NCI-H345 treated with DMSO at 0.1 percent for 48 hours (cell line): ENCODE results near the gene ANTXR2.
"Not testable (repeated sequence)": the region's sequence is repeated elsewhere in the genome, so short reads cannot be mapped to it uniquely, and the experiment has no call there.

ENCODE experiments used
- DNase-seq: peaks from one replicate; lab custom pipeline; 2025; ENCODE audit not compliant: unreplicated experiment; lab: John Stamatoyannopoulos, UW

ANTXR2 gene

DNA sequence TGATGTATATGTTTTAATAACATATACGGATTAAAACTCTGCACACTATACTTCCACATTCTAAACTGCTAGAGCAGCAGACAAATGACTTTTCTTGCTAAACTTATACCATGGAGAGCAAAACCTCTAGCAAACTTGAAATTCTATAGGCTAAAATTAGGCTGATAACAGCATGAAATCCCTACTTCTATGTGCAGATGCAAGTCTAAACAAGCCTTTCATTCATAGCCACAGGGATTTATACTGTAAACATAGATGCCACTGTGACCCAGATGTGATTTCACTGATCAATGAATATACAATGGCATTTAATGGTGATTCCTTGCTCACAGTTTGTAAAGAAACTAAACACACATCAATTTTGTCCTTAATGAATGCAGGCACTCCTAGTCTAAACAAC is 151.0 kb downstream of the ANTXR2 start:
- no peak for DNase-seq

GRCh38 chr4:79920163-79920853 is 152.7 kb downstream of the ANTXR2 start:
- DNase-seq, result no peak

DNA sequence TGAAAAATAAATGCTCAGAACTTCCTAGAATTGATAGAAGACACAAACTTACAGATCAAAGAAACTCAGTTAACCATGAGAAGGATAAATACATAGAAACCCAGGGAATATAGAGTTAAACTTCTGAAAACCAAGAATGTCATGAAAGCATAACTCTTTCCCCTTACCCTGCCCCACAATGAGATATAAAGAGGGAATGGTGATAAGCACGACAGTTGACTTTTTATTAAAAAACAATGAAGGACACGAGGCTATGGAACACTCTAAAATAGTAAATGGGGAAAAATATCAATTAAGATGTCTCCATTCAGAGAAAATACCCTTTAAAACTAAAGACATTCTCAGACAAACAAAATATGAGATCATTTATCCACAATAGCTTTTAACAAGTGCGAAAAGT is 154.7 kb downstream of the ANTXR2 start:
- DNase-seq, result no peak

DNA sequence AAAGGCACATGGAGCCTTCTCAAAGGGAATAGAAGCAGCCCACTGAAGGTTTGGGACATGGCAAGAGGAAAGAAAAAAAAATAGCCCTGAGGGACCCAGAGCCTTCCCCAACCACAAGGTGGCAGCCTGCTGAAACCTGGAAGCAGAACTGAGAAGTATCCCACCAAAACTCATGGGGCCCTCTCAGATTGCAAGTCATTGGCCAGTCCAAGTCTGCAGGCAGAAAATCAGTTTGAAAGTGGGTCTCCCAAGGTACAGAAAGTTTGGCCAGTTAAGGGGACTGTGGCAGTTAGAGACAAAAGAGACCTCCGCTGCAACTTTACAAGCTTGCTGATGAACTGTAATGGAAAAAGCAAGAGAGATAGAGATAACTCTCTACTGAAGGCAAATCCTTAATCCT is 155.8 kb downstream of the ANTXR2 start:
- no peak for DNase-seq

- DNase-seq, result no peak
Observed at GRCh38 chr4:79915246-79915645, 157.8 kb downstream of the ANTXR2 start.

DNA sequence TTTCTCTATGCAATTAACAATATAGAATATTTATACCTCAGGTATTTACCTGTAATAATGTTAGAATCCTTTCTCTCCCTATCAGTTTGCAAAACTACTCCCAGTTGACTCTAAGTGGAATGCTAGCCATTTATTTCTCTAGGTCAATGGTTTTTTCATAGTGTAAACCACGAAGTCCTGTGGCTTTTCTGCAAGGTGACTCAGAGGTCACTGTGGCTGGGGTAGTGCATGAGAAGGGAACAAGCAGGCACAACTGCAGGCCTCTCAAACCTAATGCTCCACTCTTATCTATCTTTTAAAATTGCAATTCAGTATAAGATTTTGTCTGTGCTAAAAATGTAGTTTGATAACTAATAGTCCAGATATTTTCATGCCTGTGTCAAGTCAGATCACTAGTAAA is 159.4 kb downstream of the ANTXR2 start:
- no peak for DNase-seq

DNA sequence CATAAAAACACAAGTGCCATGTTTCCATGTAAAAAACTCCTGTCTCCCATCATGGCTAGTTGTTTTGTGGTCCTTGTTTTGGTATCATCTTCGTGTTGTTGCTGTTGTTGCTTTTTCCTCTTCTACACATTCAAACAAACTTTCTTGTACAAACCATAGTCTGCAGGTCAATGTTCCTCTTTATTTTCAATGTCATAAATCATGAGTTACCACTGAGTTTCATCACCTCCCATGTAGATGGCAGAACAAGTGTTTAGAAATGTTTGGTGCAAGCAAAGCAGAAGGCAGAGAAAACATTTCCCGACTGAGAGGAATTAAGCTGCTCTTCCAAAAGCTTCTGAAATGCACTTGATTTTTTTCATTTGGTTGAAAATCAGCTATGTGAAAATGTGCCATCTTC is 166.0 kb downstream of the ANTXR2 start:
- no peak for DNase-seq

- no peak for DNase-seq
Observed at GRCh38 chr4:79906303-79906702, 166.7 kb downstream of the ANTXR2 start.

- no peak for DNase-seq
Observed at GRCh38 chr4:79905212-79905611, 167.8 kb downstream of the ANTXR2 start.

- DNase-seq, result no peak
Observed at GRCh38 chr4:79904331-79904730, 168.7 kb downstream of the ANTXR2 start.

DNA sequence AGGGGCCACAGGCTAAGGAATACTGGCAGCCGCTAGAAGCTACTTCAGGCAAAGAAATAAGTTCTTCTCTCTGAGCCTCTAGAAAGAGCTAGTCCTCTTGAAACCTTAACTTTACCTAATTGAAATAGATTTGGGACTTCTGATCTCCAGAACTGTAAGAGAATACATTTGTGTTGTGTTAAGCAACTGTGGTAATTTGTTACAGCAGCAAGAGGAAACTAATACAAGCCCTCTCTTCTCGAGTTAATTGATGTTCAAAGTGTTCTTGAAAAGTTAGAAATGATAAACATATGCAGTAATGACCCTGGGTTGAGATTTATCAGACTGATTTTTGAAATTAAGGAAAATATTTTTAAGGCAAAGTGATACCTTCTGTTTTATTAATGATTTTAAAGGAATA is 172.8 kb downstream of the ANTXR2 start:
- no peak for DNase-seq

DNA sequence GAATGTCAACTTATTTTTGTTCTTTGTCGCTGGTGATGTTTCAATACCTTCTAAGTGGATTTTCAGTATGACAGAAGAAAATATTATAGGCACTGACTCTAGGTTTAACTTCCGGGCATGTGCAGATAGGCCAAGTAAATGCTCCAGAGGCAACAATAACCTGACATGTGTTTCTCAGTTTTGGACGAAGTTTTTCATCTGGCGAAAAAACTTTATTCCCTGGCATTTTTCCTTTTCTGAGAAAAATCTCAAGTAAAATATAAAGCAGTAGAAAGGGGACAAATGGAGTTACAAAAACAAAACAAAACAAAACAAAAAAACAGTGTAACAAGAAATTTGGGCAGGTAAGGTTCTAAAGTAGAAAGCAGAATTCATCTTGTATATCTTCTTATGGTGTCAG is 173.5 kb downstream of the ANTXR2 start:
- no peak for DNase-seq

- DNase-seq, result no peak
Observed at GRCh38 chr4:79898055-79898454, 175.0 kb downstream of the ANTXR2 start.

DNA sequence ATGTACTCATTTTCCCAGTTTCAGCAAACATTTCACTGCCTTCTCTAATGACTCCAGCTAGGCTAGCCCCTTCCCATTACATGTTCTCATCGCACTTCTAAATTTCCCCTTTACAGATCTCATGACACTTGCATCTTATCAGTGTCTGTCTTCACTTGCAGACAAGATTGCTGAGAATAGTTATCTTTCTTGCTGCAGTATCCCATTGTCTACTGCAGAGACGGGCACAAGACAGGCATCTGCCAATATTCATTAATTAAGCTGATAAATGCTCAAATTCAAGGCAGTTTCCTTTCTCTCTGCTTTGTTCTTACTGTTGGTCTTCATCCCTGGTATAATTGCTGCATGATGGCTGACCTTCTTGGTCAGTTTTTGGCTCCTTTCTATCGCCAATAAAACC is 175.9 kb downstream of the ANTXR2 start:
- DNase-seq, result no peak

- no peak for DNase-seq
Observed at GRCh38 chr4:79893456-79893855, 179.6 kb downstream of the ANTXR2 start.

- DNase-seq, result not testable (repeated sequence)
Observed at GRCh38 chr4:79889026-79889425, 184.0 kb downstream of the ANTXR2 start.

DNA sequence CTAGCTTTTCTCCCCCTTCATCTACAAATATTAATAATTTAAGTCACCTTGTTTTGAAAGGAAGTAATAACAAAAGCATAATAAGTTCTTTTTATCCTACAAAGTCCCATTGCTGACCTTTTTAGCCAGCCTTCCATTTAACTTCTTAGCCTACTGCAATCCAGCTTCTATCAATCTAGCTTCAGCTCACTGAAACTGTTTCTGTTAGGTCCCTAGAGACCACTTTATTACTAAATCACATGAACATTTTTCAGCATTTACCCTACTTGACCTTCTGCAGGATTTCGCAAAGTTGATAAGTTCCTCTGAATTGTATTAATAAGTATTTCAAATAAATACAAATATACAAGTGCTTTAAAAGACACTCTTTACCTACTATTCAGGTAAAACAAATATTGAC is 186.5 kb downstream of the ANTXR2 start:
- no peak for DNase-seq

DNA sequence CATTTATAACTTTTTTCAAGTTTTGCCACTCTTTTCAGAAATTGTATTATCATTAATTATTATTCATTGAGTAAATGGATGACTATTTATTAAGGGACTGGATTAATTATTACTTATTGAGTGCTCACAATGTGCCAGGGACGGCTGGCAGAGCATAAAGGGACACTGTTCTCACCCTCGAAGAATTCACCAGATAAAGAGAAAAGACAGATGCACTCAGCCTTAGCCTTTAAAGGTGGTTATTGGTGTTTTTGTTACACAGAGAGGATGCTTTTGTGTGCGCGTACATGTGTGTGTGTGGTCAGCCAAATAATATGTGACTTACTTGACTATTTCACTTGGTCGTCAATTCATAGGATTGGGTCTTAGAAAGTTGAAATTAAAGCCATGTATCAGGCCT is 187.0 kb downstream of the ANTXR2 start:
- DNase-seq, result no peak

GRCh38 chr4:79883290-79883689 is 189.7 kb downstream of the ANTXR2 start:
- no peak for DNase-seq

- no peak for DNase-seq
Observed at GRCh38 chr4:79882806-79883205, 190.2 kb downstream of the ANTXR2 start.

- DNase-seq, result no peak
Observed at GRCh38 chr4:79881407-79881806, 191.6 kb downstream of the ANTXR2 start.

DNA sequence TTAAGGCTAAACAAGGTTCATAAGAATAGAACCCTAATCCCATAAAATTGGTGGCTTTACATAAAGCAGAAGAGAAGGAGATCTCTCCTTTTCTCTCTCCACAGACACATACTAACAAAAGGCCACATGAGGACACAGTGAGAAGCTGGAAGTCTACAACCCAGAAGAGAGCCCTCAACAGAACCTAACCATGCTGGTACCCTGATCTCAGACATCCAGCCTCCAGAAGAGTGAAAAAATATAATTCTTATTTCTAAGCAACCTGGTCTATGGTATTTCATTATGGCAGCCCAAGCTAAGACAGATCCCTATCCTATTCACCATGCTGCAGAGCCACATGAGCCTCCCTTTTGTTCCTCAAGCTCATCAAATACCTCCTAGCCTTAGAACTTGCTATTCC is 195.5 kb downstream of the ANTXR2 start:
- DNase-seq, result no peak

DNA sequence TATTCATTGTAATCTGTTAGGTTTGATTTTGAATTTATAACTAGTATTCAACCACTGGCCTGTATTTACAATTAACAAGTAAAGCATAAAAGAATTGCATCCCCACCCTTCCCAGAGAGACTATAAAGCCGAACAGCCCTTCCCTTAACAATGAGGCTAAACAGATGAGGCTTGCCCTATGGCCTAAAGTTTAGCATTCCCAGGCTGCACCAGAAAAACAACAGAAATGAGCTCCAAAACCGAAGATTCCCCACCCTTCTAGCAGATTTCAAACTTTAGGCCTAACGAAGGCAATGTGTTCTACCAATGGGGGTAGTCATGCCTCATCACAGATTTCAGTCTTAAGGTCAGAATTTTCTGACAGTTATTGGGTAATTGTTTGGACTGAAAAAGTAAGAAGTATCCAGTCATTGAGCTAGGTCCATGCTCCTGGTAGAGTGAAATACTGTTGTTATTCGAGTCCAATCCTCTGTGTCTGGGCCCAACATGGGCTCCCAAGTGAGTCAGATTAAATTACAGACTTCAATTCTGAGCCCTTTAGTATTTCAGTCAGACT is 197.6 kb downstream of the ANTXR2 start:
- no peak for DNase-seq
